ENCODE measurements around the gene CACNA2D3.

- TF ChIP-seq CTCF (IDR thresholded peaks at IDR 0.05): no peak
- no peak for TF ChIP-seq POLR2AphosphoS5 (IDR thresholded peaks at IDR 0.05)
- no peak for TF ChIP-seq EP300 (IDR thresholded peaks at IDR 0.05)
These were observed 41.1 kb downstream of the CACNA2D3 start for GRCh38 chr3:54163441-54163840.

All from upper lobe of left lung (tissue), 4 donors.